ENCODE data around the gene PLA2G4E. TPM values are rescaled to one million over a fixed set of nuclear protein-coding genes. Genes with fewer than 3 reads are reported as not detected.

PLA2G4E gene
- total and polyA plus RNA-seq, 3 experiments from 2014 or later = not detected

DNA sequence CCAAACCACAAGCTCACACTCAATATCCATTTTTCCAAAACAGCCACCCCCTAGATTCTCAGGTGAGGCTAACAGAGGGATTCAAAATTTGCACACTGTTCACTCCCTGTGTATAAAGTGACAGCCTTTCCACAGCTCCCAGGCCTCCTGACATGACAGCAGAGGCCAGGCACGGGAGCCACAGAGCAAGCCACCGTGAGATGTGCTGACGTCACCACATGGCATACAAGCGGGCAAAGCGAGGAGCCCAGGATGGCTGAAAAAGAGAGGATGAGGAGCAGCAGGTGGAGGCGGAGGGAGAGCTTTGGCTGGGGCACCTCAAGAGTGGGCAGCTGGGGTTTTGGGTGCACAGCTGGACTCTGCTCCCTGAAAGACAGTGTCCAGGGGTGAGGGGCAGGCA lies 75.6 kb downstream of the PLA2G4E start:
- no peak for DNase-seq
- ChIA-PET POLR2A (interaction anchor here (1.1 kb wide), 1 partner anchor 9 kb away, joined by 3 read pairs; no protein-coding TSS in a partner anchor), CTCF (no interaction called here)
- H3K9me3 Mint-ChIP-seq = no peaks in the 10 kb centered on the region
- Histone ChIP-seq H3K9me3 (ENCODE audit: low read length) (no peaks in the 10 kb centered on the region), H3K4me3 (ENCODE audit: low read length) (no peak overlapping the region), H3K27ac (ENCODE audit: low read depth, low read length) (no peak overlapping the region), H3K4me1 (ENCODE audit: insufficient read depth, low read length) (no peaks in the 10 kb centered on the region), H3K27me3 (ENCODE audit: insufficient read depth, low read length, poor library complexity, severe bottlenecking) (no peaks in the 10 kb centered on the region), H3K36me3 (ENCODE audit: insufficient read depth, low read length) (peaks cover 2% of the 10 kb centered on the region)
- no peak overlapping the region for H3K4me3 Mint-ChIP-seq
- H3K36me3 Mint-ChIP-seq = peaks cover 0 to 31% (median 3%) of the 10 kb centered on the region in 3 donors
- H3K27ac Mint-ChIP-seq = peak overlapping the region in 4 of 8 donors; percentile 20 to 74 (median 46)
- no peaks in the 10 kb centered on the region for H3K27me3 Mint-ChIP-seq
- H3K4me1 Mint-ChIP-seq = peaks cover 10 to 13% (median 11%) of the 10 kb centered on the region in 3 donors

DNA sequence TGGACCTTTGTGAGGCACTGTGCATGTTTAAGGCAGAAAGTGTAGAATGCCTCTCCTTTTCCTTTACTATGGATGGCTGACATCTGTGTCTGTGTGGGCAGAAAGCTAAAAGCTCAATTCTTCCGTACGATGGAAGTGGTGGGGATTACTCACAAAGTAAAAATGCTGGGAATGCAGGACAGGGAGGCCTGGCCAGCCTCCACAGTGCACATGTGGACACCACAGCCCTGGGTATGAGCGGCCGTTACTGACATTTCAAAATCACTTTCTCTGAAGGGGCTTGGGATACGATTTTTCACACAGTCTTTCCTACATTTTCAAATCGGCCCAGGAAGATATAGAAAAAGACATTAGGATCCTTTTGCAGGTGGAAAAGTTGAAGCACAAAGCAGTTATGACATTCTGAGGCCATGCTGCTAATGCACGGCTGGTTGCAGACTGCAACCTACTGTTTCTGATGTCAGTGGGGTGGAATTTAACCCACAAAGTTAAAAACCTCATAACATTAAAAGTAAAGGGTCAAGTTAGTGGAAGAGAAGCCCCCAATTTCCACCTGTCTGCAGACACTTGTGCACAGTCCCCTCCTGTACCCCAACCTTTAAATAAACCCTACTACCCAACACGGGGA lies 76.4 kb downstream of the PLA2G4E start:
- no peak overlapping the region for H3K27ac ChIP-seq (ENCODE audit: low read depth, low read length)
- H3K27me3 ChIP-seq (ENCODE audit: insufficient read depth, low read length, poor library complexity, severe bottlenecking) = no peaks in the 10 kb centered on the region
- H3K9me3 ChIP-seq (ENCODE audit: low read length) = no peaks in the 10 kb centered on the region
- H3K4me3 Mint-ChIP-seq = no peak overlapping the region
- peaks cover 11 to 14% (median 13%) of the 10 kb centered on the region in 3 donors for H3K4me1 Mint-ChIP-seq
- no peak for DNase-seq
- no peak overlapping the region for H3K4me3 ChIP-seq (ENCODE audit: low read length)
- H3K36me3 Mint-ChIP-seq = peaks cover 0 to 29% (median 3%) of the 10 kb centered on the region in 3 donors
- ChIA-PET POLR2A (no interaction called here), CTCF (interaction anchor here (1.5 kb wide), 1 partner anchor 170 kb away, joined by 3 read pairs; the partner anchor contains the start of gene MAPKBP1)
- no peaks in the 10 kb centered on the region for H3K27me3 Mint-ChIP-seq
- no peaks in the 10 kb centered on the region for H3K4me1 ChIP-seq (ENCODE audit: insufficient read depth, low read length)
- no peaks in the 10 kb centered on the region for H3K9me3 Mint-ChIP-seq
- H3K36me3 ChIP-seq (ENCODE audit: insufficient read depth, low read length) = no peaks in the 10 kb centered on the region
- H3K27ac Mint-ChIP-seq = peak overlapping the region in 2 of 8 donors; percentile 29 to 32

DNA sequence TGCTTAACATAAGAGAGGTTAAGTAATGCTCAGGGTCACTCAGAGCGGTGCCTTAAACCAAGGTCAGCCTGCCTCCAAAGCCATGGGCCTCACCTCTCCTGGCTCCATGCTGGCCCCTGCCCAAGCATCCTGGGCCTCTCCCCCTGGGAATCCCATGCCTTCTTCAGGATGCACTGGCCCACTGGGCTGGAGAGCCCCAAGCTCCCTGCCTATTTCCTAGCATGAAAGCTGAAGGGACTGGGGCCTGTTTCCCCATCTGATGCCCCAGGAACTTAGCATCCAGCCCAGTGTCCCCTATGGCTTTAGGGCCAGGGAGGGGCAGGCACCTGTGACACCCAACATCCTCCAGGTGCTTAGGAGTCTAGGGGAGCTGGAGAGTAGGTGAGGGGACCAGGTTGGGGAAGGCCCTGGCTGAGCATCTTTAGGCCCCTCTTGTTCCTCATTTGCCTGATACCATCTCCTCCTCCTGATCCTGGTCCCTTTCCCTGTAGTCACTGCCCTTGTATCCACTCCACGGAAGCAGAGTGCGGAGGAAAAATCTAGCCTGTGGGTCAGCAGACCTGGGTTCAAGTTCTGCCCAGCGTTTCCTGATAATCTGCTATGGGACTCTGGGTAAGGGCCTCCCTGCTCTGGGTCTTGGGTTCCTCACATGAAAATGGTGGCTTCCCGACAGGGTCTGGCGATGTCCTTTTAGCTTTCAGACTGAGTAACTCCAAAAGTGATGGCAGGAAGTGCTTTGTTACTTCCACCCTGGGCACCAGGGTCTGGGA lies 77.1 kb downstream of the PLA2G4E start:
- H3K4me3 Mint-ChIP-seq = no peak overlapping the region
- no peaks in the 10 kb centered on the region for H3K9me3 Mint-ChIP-seq

DNA sequence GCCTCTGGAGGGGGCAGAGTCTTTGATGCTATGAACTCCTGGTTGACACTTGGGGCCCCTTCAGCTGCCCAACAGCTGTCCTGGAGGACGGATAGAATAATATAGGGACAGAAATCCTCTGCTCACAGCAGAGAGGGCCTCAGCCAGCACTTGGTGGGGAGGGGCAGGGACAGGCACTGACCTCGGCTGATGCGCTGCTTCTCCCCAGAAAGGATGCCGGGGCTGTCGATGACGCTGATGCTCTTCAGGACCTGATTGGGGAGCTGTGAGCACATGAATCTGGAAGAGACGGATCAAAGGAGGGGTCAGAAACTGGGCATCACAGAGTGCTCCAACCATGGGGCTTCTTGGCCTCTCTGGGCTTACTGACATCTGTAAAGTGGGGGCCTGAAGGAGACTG lies 78.0 kb downstream of the PLA2G4E start:
- Mint-ChIP-seq H3K9me3 (no peaks in the 10 kb centered on the region), H3K4me3 (no peak overlapping the region), H3K36me3 (peaks cover 0 to 27% (median 3%) of the 10 kb centered on the region in 3 donors), H3K27me3 (no peaks in the 10 kb centered on the region), H3K27ac (peak overlapping the region in 6 of 8 donors; percentile 33 to 88 (median 62)), H3K4me1 (peaks cover 17 to 19% (median 18%) of the 10 kb centered on the region in 3 donors)
- H3K27ac ChIP-seq (ENCODE audit: low read depth, low read length) = no peak overlapping the region
- H3K4me3 ChIP-seq (ENCODE audit: low read length) = no peak overlapping the region
- no peaks in the 10 kb centered on the region for H3K9me3 ChIP-seq (ENCODE audit: low read length)
- ChIA-PET POLR2A (no interaction called here), CTCF (interaction anchor here (2.1 kb wide), 1 partner anchor 38 kb away, joined by 4 read pairs; no protein-coding TSS in a partner anchor)
- H3K4me1 ChIP-seq (ENCODE audit: insufficient read depth, low read length) = peaks cover 10% of the 10 kb centered on the region
- no peaks in the 10 kb centered on the region for H3K36me3 ChIP-seq (ENCODE audit: insufficient read depth, low read length)
- no peaks in the 10 kb centered on the region for H3K27me3 ChIP-seq (ENCODE audit: insufficient read depth, low read length, poor library complexity, severe bottlenecking)
- DNase-seq = no peak

More for the DNA sequence above, 77.1 kb downstream of the PLA2G4E start:
- Mint-ChIP-seq H3K36me3 (peaks cover 0 to 27% (median 3%) of the 10 kb centered on the region in 3 donors), H3K4me1 (peaks cover 11 to 14% (median 13%) of the 10 kb centered on the region in 3 donors), H3K27ac (peak overlapping the region in 6 of 8 donors; percentile 17 to 62 (median 30)), H3K27me3 (no peaks in the 10 kb centered on the region)
- Histone ChIP-seq H3K4me3 (ENCODE audit: low read length) (no peak overlapping the region), H3K27ac (ENCODE audit: low read depth, low read length) (no peak overlapping the region), H3K4me1 (ENCODE audit: insufficient read depth, low read length) (peaks cover 2% of the 10 kb centered on the region), H3K27me3 (ENCODE audit: insufficient read depth, low read length, poor library complexity, severe bottlenecking) (no peaks in the 10 kb centered on the region), H3K9me3 (ENCODE audit: low read length) (no peaks in the 10 kb centered on the region), H3K36me3 (ENCODE audit: insufficient read depth, low read length) (no peaks in the 10 kb centered on the region)
- POLR2A ChIA-PET = no interaction called here
- no peak for DNase-seq
- CTCF ChIA-PET = interaction anchor here (1.5 kb wide), 1 partner anchor 170 kb away, joined by 3 read pairs; the partner anchor contains the start of gene MAPKBP1

DNA sequence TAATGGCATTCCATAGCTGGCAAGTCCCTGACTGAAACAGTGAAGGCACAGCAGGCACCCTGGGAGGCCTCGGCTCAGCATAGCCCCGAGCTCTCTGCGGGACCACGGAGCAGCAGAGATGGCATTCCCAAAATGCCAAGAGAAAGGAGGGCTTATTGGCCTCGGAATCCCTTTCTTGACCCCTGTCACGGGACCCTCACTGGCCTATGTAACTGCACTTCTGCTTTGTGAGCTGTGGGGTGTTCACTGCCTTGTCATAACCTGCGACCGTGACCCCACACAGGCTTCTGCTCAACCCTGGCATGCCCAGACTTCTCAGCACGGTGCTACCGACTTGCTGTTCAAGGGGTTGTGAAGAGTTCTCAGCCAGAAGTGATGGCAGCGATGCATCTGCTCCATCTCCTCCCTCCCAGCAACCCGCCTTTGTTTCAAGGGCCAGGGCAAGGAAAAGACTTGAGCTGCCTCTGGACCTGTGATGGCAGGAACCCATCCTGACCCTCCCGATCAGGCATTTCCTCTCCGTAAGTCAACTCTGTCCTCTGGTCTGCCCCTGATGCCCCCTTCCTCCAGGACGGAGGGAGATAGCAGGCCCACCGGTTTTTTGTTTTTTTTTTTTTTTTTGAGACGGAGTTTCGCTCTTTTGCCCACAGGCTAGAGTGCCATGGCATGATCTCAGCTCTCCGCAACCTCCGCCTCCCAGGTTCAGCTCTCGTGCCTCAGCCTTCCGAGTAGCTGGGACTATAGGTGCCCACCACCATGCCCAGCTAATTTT lies 79.0 kb downstream of the PLA2G4E start:
- Mint-ChIP-seq H3K27me3 (no peaks in the 10 kb centered on the region), H3K4me3 (peak overlapping the region in 1 of 7 donors; percentile 72), H3K9me3 (no peaks in the 10 kb centered on the region), H3K4me1 (peaks cover 27 to 29% (median 28%) of the 10 kb centered on the region in 3 donors), H3K27ac (peak overlapping the region in 2 of 8 donors; percentile 61 to 62), H3K36me3 (peaks cover 0 to 23% (median 3%) of the 10 kb centered on the region in 3 donors)
- ChIA-PET CTCF (interaction anchor here (2.1 kb wide), 2 partner anchors 37 to 168 kb away, joined by 4 to 8 read pairs; partner anchors contain the start of gene MAPKBP1), POLR2A (interaction anchor here (0.5 to 0.7 kb wide), 3 partner anchors 19 to 278 kb away, joined by 3 to 6 read pairs (median 3); no protein-coding TSS in a partner anchor)
- no peak overlapping the region for H3K27ac ChIP-seq (ENCODE audit: low read depth, low read length)
- no peaks in the 10 kb centered on the region for H3K27me3 ChIP-seq (ENCODE audit: insufficient read depth, low read length, poor library complexity, severe bottlenecking)
- no peaks in the 10 kb centered on the region for H3K9me3 ChIP-seq (ENCODE audit: low read length)
- peaks cover 21% of the 10 kb centered on the region for H3K4me1 ChIP-seq (ENCODE audit: insufficient read depth, low read length)
- H3K4me3 ChIP-seq (ENCODE audit: low read length) = no peak overlapping the region
- no peak for DNase-seq
- no peaks in the 10 kb centered on the region for H3K36me3 ChIP-seq (ENCODE audit: insufficient read depth, low read length)

DNA sequence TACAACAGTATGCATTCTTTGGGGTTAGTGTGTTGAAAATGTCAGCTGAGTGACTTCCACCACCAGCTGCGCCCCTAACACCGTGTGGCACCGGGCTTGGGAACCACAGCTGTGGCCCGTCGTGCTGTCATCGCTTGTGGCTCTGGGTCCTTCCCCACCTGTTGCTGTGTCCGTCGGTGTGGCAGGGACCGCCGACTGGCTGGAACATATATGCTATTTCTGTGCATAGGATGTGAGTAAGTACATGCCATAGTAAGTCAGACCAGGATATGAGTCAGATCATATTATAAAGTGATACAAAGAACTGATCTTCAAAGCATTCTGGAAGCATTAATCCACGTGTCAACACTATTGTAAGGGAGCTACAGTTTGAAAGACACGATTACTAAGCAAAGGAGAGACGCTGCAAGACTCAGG lies 80.4 kb downstream of the PLA2G4E start:
- CTCF ChIA-PET = interaction anchor here (1.4 to 7.9 kb wide), 3 partner anchors 18 to 167 kb away, joined by 4 to 68 read pairs (median 8); partner anchors contain the start of gene MAPKBP1
- Histone ChIP-seq H3K4me3 (ENCODE audit: low read length) (no peak overlapping the region), H3K36me3 (ENCODE audit: insufficient read depth, low read length) (no peaks in the 10 kb centered on the region), H3K4me1 (ENCODE audit: insufficient read depth, low read length) (peaks cover 35% of the 10 kb centered on the region), H3K27ac (ENCODE audit: low read depth, low read length) (no peak overlapping the region), H3K9me3 (ENCODE audit: low read length) (no peaks in the 10 kb centered on the region), H3K27me3 (ENCODE audit: insufficient read depth, low read length, poor library complexity, severe bottlenecking) (no peaks in the 10 kb centered on the region)
- H3K27me3 Mint-ChIP-seq = no peaks in the 10 kb centered on the region
- peak overlapping the region in 3 of 7 donors; percentile 4 to 46 (median 35) for H3K4me3 Mint-ChIP-seq
- peaks cover 41 to 43% (median 42%) of the 10 kb centered on the region in 3 donors for H3K4me1 Mint-ChIP-seq
- POLR2A ChIA-PET = no interaction called here
- DNase-seq = peak in 3 of 5 donors; percentile 12 to 68 (median 27)
- peaks cover 0 to 23% (median 4%) of the 10 kb centered on the region in 3 donors for H3K36me3 Mint-ChIP-seq
- no peaks in the 10 kb centered on the region for H3K9me3 Mint-ChIP-seq
- peak overlapping the region; percentile 81 to 95 (median 86) for H3K27ac Mint-ChIP-seq

DNA sequence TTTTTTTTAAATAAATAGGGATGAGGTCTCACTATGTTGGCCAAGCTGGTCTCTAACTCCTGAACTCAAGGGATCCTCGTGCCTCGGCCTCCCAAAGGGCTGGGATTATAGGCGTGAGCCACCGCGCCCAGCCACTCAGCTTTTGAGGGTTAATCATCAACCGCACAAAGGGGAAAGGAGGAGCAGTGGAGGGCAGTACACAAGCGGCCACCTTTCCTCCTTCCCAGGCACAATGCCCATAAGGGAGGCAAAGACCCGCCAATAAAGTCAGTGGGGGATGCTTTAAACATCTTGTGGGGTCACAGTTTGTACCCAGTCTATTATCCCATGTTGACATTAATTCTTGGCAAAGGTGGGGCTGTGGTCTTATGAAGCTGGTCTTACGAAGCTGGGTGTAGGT lies 80.9 kb downstream of the PLA2G4E start:
- Mint-ChIP-seq H3K4me3 (peak overlapping the region in 1 of 7 donors; percentile 4), H3K4me1 (peaks cover 46 to 48% (median 47%) of the 10 kb centered on the region in 3 donors), H3K9me3 (no peaks in the 10 kb centered on the region), H3K36me3 (peaks cover 0 to 19% (median 4%) of the 10 kb centered on the region in 3 donors), H3K27ac (peak overlapping the region; percentile 81 to 95 (median 86)), H3K27me3 (no peaks in the 10 kb centered on the region)
- H3K4me3 ChIP-seq (ENCODE audit: low read length) = no peak overlapping the region
- no peak overlapping the region for H3K27ac ChIP-seq (ENCODE audit: low read depth, low read length)
- ChIA-PET POLR2A (no interaction called here), CTCF (interaction anchor here (1.4 to 7.9 kb wide), 3 partner anchors 18 to 166 kb away, joined by 4 to 68 read pairs (median 8); partner anchors contain the start of gene MAPKBP1)
- no peaks in the 10 kb centered on the region for H3K27me3 ChIP-seq (ENCODE audit: insufficient read depth, low read length, poor library complexity, severe bottlenecking)
- peaks cover 39% of the 10 kb centered on the region for H3K4me1 ChIP-seq (ENCODE audit: insufficient read depth, low read length)
- no peak for DNase-seq
- no peaks in the 10 kb centered on the region for H3K36me3 ChIP-seq (ENCODE audit: insufficient read depth, low read length)
- H3K9me3 ChIP-seq (ENCODE audit: low read length) = no peaks in the 10 kb centered on the region
